ENCODE measurements around the gene ERH.

GRCh38 chr14:69413483-69413882, 15.4 kb upstream of the ERH start:
- no peak for TF ChIP-seq CTCF (conservative IDR thresholded peaks at IDR 0.05; ENCODE audit: low read length)
- TF ChIP-seq EZH2phosphoT487 (IDR thresholded peaks at IDR 0.05; ENCODE audit: borderline replicate concordance, low read depth, low read length), result no peak

Measured in OCI-LY7 (cell line).